ENCODE results near the gene CFAP161. TPM values are rescaled to one million over a fixed set of nuclear protein-coding genes. Genes with fewer than 3 reads are reported as not detected.

The CFAP161 gene
- polyA plus RNA-seq, 1 donor (not counting 4 experiments of a cell fraction or from before 2014, with no cell fraction given): not detected

- dilution Hi-C loops (cut with MboI; ENCODE audit: extremely low pct_ligation_motif_present, low sequenced_read_pairs): no loop called here
- H3K4me1 ChIP-seq (ENCODE audit: control insufficient read depth, extremely low read depth, insufficient read depth, low read length): no peaks in the 10 kb centered on the region
Observed at GRCh38 chr15:81181220-81181619, 47.1 kb downstream of the CFAP161 start.

GRCh38 chr15:81182031-81182755, 48.1 kb downstream of the CFAP161 start:
- dilution Hi-C loops (cut with MboI; ENCODE audit: extremely low pct_ligation_motif_present, low sequenced_read_pairs): no loop called here
- Histone ChIP-seq H3K9ac (ENCODE audit: control insufficient read depth, extremely low read depth, insufficient read depth, low read length) (no peak overlapping the region), H2AFZ (ENCODE audit: control insufficient read depth, low read length) (no peak overlapping the region), H3K27me3 (ENCODE audit: control insufficient read depth, extremely low read depth, insufficient read depth, low read length) (peaks cover 6% of the 10 kb centered on the region), H3K27ac (ENCODE audit: control insufficient read depth, insufficient read depth, low read length) (no peak overlapping the region), H3K4me1 (ENCODE audit: control insufficient read depth, extremely low read depth, insufficient read depth, low read length) (no peaks in the 10 kb centered on the region), H4K20me1 (ENCODE audit: control insufficient read depth, extremely low read depth, insufficient read depth, low read length) (no peaks in the 10 kb centered on the region), H3K9me1 (ENCODE audit: control insufficient read depth, extremely low read depth, insufficient read depth, low read length) (no peaks in the 10 kb centered on the region), H3K9me3 (ENCODE audit: control insufficient read depth, low read depth, low read length) (no peaks in the 10 kb centered on the region), H3K4me2 (ENCODE audit: control insufficient read depth, extremely low read depth, insufficient read depth, low read depth, low read length) (no peak overlapping the region), H3K4me3 (ENCODE audit: control insufficient read depth in 2 of 3, extremely low read depth in 1 of 3, insufficient read depth in 2 of 3, low read depth in 1 of 3, low read length in 3 of 3) (no peak overlapping the region), H3K79me2 (ENCODE audit: control insufficient read depth, insufficient read depth, low read length) (no peaks in the 10 kb centered on the region), H3K36me3 (ENCODE audit: control insufficient read depth in 2 of 2, extremely low read depth in 1 of 2, insufficient read depth in 2 of 2, low read length in 2 of 2) (no peaks in the 10 kb centered on the region)
- DNase-seq (ENCODE audit: low read depth, low spot score) (no peak), FAIRE-seq (no peak)
- TF ChIP-seq CTCF (optimal IDR thresholded peaks at IDR 0.05 in 1 of 3, IDR thresholded peaks at IDR 0.05 in 1 of 3, conservative IDR thresholded peaks at IDR 0.05 in 1 of 3; ENCODE audit: extremely low read depth in 1 of 3, insufficient read depth in 2 of 3, low read length in 3 of 3) (no peak), EZH2 (IDR thresholded peaks at IDR 0.05; ENCODE audit: low read length) (no peak)

More at GRCh38 chr15:81181220-81181619, 47.1 kb downstream of the CFAP161 start:
- Histone ChIP-seq H4K20me1 (ENCODE audit: control insufficient read depth, extremely low read depth, insufficient read depth, low read length) (no peaks in the 10 kb centered on the region), H3K27me3 (ENCODE audit: control insufficient read depth, extremely low read depth, insufficient read depth, low read length) (peaks cover 6% of the 10 kb centered on the region), H3K9me1 (ENCODE audit: control insufficient read depth, extremely low read depth, insufficient read depth, low read length) (no peaks in the 10 kb centered on the region), H3K79me2 (ENCODE audit: control insufficient read depth, insufficient read depth, low read length) (no peaks in the 10 kb centered on the region), H3K9ac (ENCODE audit: control insufficient read depth, extremely low read depth, insufficient read depth, low read length) (no peak overlapping the region), H2AFZ (ENCODE audit: control insufficient read depth, low read length) (no peak overlapping the region), H3K36me3 (ENCODE audit: control insufficient read depth in 2 of 2, extremely low read depth in 1 of 2, insufficient read depth in 2 of 2, low read length in 2 of 2) (no peaks in the 10 kb centered on the region), H3K27ac (ENCODE audit: control insufficient read depth, insufficient read depth, low read length) (no peak overlapping the region), H3K9me3 (ENCODE audit: control insufficient read depth, low read depth, low read length) (no peaks in the 10 kb centered on the region), H3K4me2 (ENCODE audit: control insufficient read depth, extremely low read depth, insufficient read depth, low read depth, low read length) (no peak overlapping the region), H3K4me3 (ENCODE audit: control insufficient read depth in 2 of 3, extremely low read depth in 1 of 3, insufficient read depth in 2 of 3, low read depth in 1 of 3, low read length in 3 of 3) (no peak overlapping the region)
- no peak for TF ChIP-seq CTCF (optimal IDR thresholded peaks at IDR 0.05 in 1 of 3, IDR thresholded peaks at IDR 0.05 in 1 of 3, conservative IDR thresholded peaks at IDR 0.05 in 1 of 3; ENCODE audit: extremely low read depth in 1 of 3, insufficient read depth in 2 of 3, low read length in 3 of 3)
- TF ChIP-seq EZH2 (IDR thresholded peaks at IDR 0.05; ENCODE audit: low read length): no peak
- DNase-seq (ENCODE audit: low read depth, low spot score): no peak
- FAIRE-seq: no peak
